Measurements from ENCODE around the gene OLR1.

OLR1 gene

DNA sequence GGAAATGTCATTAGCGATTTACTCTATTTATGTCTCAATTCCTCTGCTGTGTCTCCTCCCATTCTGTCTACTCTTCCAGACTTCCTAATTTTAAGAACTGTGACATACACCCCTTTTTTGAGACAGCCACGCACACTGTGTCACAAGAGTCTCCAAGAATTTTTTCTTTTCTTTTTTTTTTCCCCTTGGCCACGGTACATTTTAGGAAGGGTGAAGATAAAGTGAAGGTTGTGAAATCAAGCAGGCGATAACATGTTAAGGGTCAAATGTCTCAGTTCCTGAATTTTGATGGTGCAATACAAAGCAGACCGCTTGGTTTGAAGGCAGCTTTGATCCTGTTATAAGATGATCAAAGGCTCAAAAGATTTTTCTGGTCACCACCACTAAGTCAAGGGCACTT is 4.3 kb downstream of the OLR1 start:
- no peak for DNase-seq (ENCODE audit: low read depth, low spot score)

DNA sequence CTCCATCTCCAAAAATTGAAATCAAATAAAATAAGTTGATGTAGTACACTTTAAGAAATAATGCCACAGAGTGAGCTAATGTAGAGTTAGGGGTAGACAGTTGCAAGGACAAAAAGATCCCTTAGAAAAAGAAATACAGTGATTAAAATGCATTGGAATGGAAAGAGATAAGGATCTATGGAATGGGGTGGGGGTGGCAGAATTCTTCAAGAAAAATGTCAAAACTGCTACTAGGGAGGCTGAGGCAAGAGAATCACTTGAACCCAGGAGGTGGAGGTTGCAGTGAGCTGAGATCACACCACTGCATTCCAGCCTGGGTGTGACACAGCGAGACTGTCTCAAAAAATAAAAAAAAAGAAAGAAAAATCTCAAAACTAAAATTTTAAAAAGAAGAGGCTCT is 6.5 kb downstream of the OLR1 start:
- Histone ChIP-seq H3K36me3 (ENCODE audit: insufficient read depth, low read length) (no peaks in the 10 kb centered on the region), H3K9me3 (ENCODE audit: low read depth, low read length) (no peaks in the 10 kb centered on the region), H3K4me3 (no peak overlapping the region), H3K27ac (no peak overlapping the region), H3K9ac (ENCODE audit: insufficient read length) (no peak overlapping the region)
- DNase-seq (ENCODE audit: low read depth, low spot score) = no peak
- TF ChIP-seq POLR2AphosphoS5 (IDR thresholded peaks at IDR 0.05; ENCODE audit: borderline replicate concordance, low read depth, low read length) (no peak), EZH2 (IDR thresholded peaks at IDR 0.05) (no peak), FOXP2 (optimal IDR thresholded peaks at IDR 0.05; ENCODE audit: control extremely low read depth, extremely low read length, insufficient read depth) (no peak)

More for the DNA sequence above, 4.3 kb downstream of the OLR1 start:
- Histone ChIP-seq H3K9ac (ENCODE audit: insufficient read length) (no peak overlapping the region), H3K36me3 (ENCODE audit: insufficient read depth, low read length) (no peaks in the 10 kb centered on the region), H3K27ac (no peak overlapping the region), H3K9me3 (ENCODE audit: low read depth, low read length) (no peaks in the 10 kb centered on the region), H3K4me3 (no peak overlapping the region)
- TF ChIP-seq FOXP2 (optimal IDR thresholded peaks at IDR 0.05; ENCODE audit: control extremely low read depth, extremely low read length, insufficient read depth) (no peak), EZH2 (IDR thresholded peaks at IDR 0.05) (no peak), POLR2AphosphoS5 (IDR thresholded peaks at IDR 0.05; ENCODE audit: borderline replicate concordance, low read depth, low read length) (no peak)

DNA sequence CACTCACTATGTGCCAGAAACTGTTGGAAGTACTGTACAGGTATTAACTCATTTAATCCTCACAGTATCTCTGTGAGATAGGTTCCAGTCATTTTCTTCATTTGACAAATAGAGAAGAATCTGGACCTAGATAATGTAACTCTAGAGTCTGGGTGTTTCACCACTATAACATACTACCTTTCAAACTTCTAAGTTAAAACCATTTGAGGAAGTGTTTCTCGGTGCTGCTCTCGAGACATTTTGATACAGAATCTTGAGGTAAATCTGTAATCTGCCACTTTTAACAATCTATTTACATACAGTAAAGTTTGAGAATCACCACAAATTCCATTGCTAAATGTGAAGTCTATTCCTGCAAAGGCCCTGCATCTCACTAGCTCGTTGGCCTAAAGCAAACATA is 8.8 kb downstream of the OLR1 start:
- DNase-seq (ENCODE audit: low read depth, low spot score) = no peak
- H3K4me3 ChIP-seq = no peak overlapping the region
- no peak for TF ChIP-seq FOXP2 (optimal IDR thresholded peaks at IDR 0.05; ENCODE audit: control extremely low read depth, extremely low read length, insufficient read depth)
- peaks cover 3% of the 10 kb centered on the region; the same call in 1 of the 2 replicates for H3K9me3 ChIP-seq (ENCODE audit: low read depth, low read length)
- no peaks in the 10 kb centered on the region for H3K36me3 ChIP-seq (ENCODE audit: insufficient read depth, low read length)
- no peak overlapping the region for H3K9ac ChIP-seq (ENCODE audit: insufficient read length)
- H3K27ac ChIP-seq = no peak overlapping the region

- Histone ChIP-seq H3K4me3 (no peak overlapping the region), H3K36me3 (ENCODE audit: insufficient read depth, low read length) (no peaks in the 10 kb centered on the region), H3K9me3 (ENCODE audit: low read depth, low read length) (peaks cover 4% of the 10 kb centered on the region; the same call in 1 of the 2 replicates), H3K9ac (ENCODE audit: insufficient read length) (no peak overlapping the region), H3K27ac (no peak overlapping the region)
- DNase-seq (ENCODE audit: low read depth, low spot score) = no peak
- no peak for TF ChIP-seq EZH2 (IDR thresholded peaks at IDR 0.05)
- TF ChIP-seq POLR2AphosphoS5 (IDR thresholded peaks at IDR 0.05; ENCODE audit: borderline replicate concordance, low read depth, low read length) = no peak
- TF ChIP-seq FOXP2 (optimal IDR thresholded peaks at IDR 0.05; ENCODE audit: control extremely low read depth, extremely low read length, insufficient read depth) = no peak
These were observed 11.1 kb downstream of the OLR1 start for GRCh38 chr12:10160617-10161385.

- Histone ChIP-seq H3K9me3 (ENCODE audit: low read depth, low read length) (peaks cover 4% of the 10 kb centered on the region; the same call in 1 of the 2 replicates), H3K27ac (no peak overlapping the region), H3K36me3 (ENCODE audit: insufficient read depth, low read length) (no peaks in the 10 kb centered on the region), H3K9ac (ENCODE audit: insufficient read length) (no peak overlapping the region), H3K4me3 (no peak overlapping the region)
- no peak for TF ChIP-seq POLR2AphosphoS5 (IDR thresholded peaks at IDR 0.05; ENCODE audit: borderline replicate concordance, low read depth, low read length)
- TF ChIP-seq FOXP2 (optimal IDR thresholded peaks at IDR 0.05; ENCODE audit: control extremely low read depth, extremely low read length, insufficient read depth) = no peak
- no peak for TF ChIP-seq EZH2 (IDR thresholded peaks at IDR 0.05)
- no peak for DNase-seq (ENCODE audit: low read depth, low spot score)
These were observed 12.7 kb downstream of the OLR1 start for GRCh38 chr12:10159280-10159679.

DNA sequence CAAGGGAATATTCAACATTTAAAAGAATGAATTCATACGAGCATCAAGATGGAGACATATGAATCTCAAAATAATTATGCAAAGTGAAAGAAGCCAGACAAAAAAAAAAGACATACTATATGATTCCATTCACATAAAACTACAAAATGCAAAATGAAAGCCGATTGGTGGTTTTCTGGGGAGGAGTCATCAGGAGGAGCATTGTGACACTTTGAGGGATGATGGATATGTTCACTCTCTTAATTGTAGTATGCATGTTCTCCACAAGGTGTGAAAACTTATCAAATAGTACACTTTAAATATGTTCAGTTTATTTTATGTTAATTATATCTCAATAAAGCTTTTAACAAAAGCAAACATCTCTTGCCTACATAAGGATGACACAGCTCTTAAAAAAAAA is 13.5 kb downstream of the OLR1 start:
- no peak for DNase-seq (ENCODE audit: low read depth, low spot score)
- Histone ChIP-seq H3K9me3 (ENCODE audit: low read depth, low read length) (peaks cover 4% of the 10 kb centered on the region; the same call in 1 of the 2 replicates), H3K27ac (no peak overlapping the region), H3K36me3 (ENCODE audit: insufficient read depth, low read length) (no peaks in the 10 kb centered on the region), H3K4me3 (no peak overlapping the region), H3K9ac (ENCODE audit: insufficient read length) (no peak overlapping the region)
- TF ChIP-seq EZH2 (IDR thresholded peaks at IDR 0.05) = no peak
- TF ChIP-seq POLR2AphosphoS5 (IDR thresholded peaks at IDR 0.05; ENCODE audit: borderline replicate concordance, low read depth, low read length) = no peak
- no peak for TF ChIP-seq FOXP2 (optimal IDR thresholded peaks at IDR 0.05; ENCODE audit: control extremely low read depth, extremely low read length, insufficient read depth)

DNA sequence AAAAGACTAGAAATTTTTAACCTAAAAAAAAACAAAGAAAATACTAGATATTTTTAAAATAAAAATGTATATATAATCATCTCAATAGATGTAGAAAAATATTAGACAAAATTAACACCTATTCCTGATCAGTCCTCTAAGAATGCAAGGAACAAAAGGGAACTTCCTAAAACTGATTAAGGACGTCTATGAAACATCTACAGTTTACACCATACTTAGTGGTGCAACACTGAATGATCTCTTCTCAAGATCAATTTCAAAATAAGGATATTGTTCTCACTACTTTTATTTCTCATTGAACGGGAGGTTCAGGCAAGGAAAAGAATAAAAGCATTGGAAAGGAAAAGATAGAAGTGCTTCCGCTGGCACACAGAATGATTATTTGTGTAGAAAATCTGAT is 16.0 kb downstream of the OLR1 start:
- H3K9ac ChIP-seq (ENCODE audit: insufficient read length) = no peak overlapping the region
- DNase-seq (ENCODE audit: low read depth, low spot score) = no peak
- no peak overlapping the region for H3K4me3 ChIP-seq
- no peak for TF ChIP-seq POLR2AphosphoS5 (IDR thresholded peaks at IDR 0.05; ENCODE audit: borderline replicate concordance, low read depth, low read length)
- no peak for TF ChIP-seq FOXP2 (optimal IDR thresholded peaks at IDR 0.05; ENCODE audit: control extremely low read depth, extremely low read length, insufficient read depth)
- no peak for TF ChIP-seq EZH2 (IDR thresholded peaks at IDR 0.05)
- H3K36me3 ChIP-seq (ENCODE audit: insufficient read depth, low read length) = no peaks in the 10 kb centered on the region
- peaks cover 4% of the 10 kb centered on the region; the same call in 1 of the 2 replicates for H3K9me3 ChIP-seq (ENCODE audit: low read depth, low read length)
- H3K27ac ChIP-seq = no peak overlapping the region

GRCh38 chr12:10154145-10154496 is 17.8 kb downstream of the OLR1 start:
- Histone ChIP-seq H3K27ac (no peak overlapping the region), H3K4me3 (no peak overlapping the region), H3K36me3 (ENCODE audit: insufficient read depth, low read length) (no peaks in the 10 kb centered on the region), H3K9me3 (ENCODE audit: low read depth, low read length) (peaks cover 4% of the 10 kb centered on the region; the same call in 1 of the 2 replicates), H3K9ac (ENCODE audit: insufficient read length) (no peak overlapping the region)
- no peak for DNase-seq (ENCODE audit: low read depth, low spot score)
- TF ChIP-seq POLR2AphosphoS5 (IDR thresholded peaks at IDR 0.05; ENCODE audit: borderline replicate concordance, low read depth, low read length) = no peak
